DMS114 treated with DMSO at 0.1 percent for 48 hours (cell line): Measurements from ENCODE around the gene RASA4B.
"Not testable (repeated sequence)": the region's sequence is repeated elsewhere in the genome, so short reads cannot be mapped to it uniquely, and the experiment has no call there.

Experiments used
- DNase-seq: peaks from one replicate; lab custom pipeline; 2025; ENCODE audit not compliant: unreplicated experiment; lab: John Stamatoyannopoulos, UW

Gene RASA4B

GRCh38 chr7:102511860-102512522 lies 5.6 kb downstream of the RASA4B start:
- DNase-seq: not testable (repeated sequence)

GRCh38 chr7:102510575-102510974 lies 7.0 kb downstream of the RASA4B start:
- not testable (repeated sequence) for DNase-seq

GRCh38 chr7:102507410-102508088 lies 10.0 kb downstream of the RASA4B start:
- not testable (repeated sequence) for DNase-seq

GRCh38 chr7:102505298-102506185 lies 12.0 kb downstream of the RASA4B start:
- not testable (repeated sequence) for DNase-seq

- not testable (repeated sequence) for DNase-seq
Observed at GRCh38 chr7:102503141-102503540, 14.4 kb downstream of the RASA4B start.

GRCh38 chr7:102498321-102498720 lies 19.3 kb downstream of the RASA4B start:
- DNase-seq: not testable (repeated sequence)

- DNase-seq: not testable (repeated sequence)
Observed at GRCh38 chr7:102497308-102497707, 20.3 kb downstream of the RASA4B start.

GRCh38 chr7:102496861-102497260 lies 20.7 kb downstream of the RASA4B start:
- not testable (repeated sequence) for DNase-seq

- DNase-seq: not testable (repeated sequence)
Observed at GRCh38 chr7:102494473-102495149, 23.0 kb downstream of the RASA4B start.

GRCh38 chr7:102494026-102494425 lies 23.6 kb downstream of the RASA4B start:
- DNase-seq: not testable (repeated sequence)

GRCh38 chr7:102493220-102493935 lies 24.2 kb downstream of the RASA4B start:
- DNase-seq: not testable (repeated sequence)

GRCh38 chr7:102490529-102491075 lies 27.0 kb downstream of the RASA4B start:
- DNase-seq: not testable (repeated sequence)

GRCh38 chr7:102484317-102484716 lies 33.3 kb downstream of the RASA4B start:
- DNase-seq: not testable (repeated sequence)

- not testable (repeated sequence) for DNase-seq
Observed at GRCh38 chr7:102481962-102482361, 35.6 kb downstream of the RASA4B start.

GRCh38 chr7:102479982-102480637 lies 37.5 kb downstream of the RASA4B start:
- DNase-seq: not testable (repeated sequence)

GRCh38 chr7:102479209-102479584 lies 38.4 kb downstream of the RASA4B start:
- DNase-seq: not testable (repeated sequence)

- not testable (repeated sequence) for DNase-seq
Observed at GRCh38 chr7:102478314-102479208, 39.0 kb downstream of the RASA4B start, which contains the start of gene POLR2J. Gene POLR2J (minus strand): TSS chr7:102478922. CDS start chr7:102478860, 62 bp downstream.

GRCh38 chr7:102474736-102475435 lies 42.7 kb downstream of the RASA4B start:
- DNase-seq: not testable (repeated sequence)
